GM12892 (cell line): ENCODE data around the gene IFIT3.
"Not testable (repeated sequence)": the region's sequence is repeated elsewhere in the genome, so short reads cannot be mapped to it uniquely, and the experiment has no call there.

Experiments used
- DNase-seq: peaks from one replicate; pipeline ENCODE4 v3.0.0; 2011; ENCODE audit not compliant: insufficient read length
- FAIRE-seq: peaks from 2 replicates; lab custom pipeline; 2011; peaks lifted over from hg19 to GRCh38; lab: Jason Lieb, UNC
- POLR2A ChIP-seq: IDR thresholded peaks from 2 replicates; pipeline ENCODE4 v1.6.1; 2011; ENCODE audit warnings: low read depth, low read length, control low read depth
- POLR2AphosphoS5 ChIP-seq: IDR thresholded peaks from 2 replicates; pipeline ENCODE4 v1.6.1; 2011; ENCODE audit warnings: low read depth, low read length, control low read depth
- TAF1 ChIP-seq: IDR thresholded peaks from 2 replicates; pipeline ENCODE4 v1.6.1; 2011; ENCODE audit warnings: low read depth, mild to moderate bottlenecking, control low read depth, low read length, borderline replicate concordance

The IFIT3 gene

DNA sequence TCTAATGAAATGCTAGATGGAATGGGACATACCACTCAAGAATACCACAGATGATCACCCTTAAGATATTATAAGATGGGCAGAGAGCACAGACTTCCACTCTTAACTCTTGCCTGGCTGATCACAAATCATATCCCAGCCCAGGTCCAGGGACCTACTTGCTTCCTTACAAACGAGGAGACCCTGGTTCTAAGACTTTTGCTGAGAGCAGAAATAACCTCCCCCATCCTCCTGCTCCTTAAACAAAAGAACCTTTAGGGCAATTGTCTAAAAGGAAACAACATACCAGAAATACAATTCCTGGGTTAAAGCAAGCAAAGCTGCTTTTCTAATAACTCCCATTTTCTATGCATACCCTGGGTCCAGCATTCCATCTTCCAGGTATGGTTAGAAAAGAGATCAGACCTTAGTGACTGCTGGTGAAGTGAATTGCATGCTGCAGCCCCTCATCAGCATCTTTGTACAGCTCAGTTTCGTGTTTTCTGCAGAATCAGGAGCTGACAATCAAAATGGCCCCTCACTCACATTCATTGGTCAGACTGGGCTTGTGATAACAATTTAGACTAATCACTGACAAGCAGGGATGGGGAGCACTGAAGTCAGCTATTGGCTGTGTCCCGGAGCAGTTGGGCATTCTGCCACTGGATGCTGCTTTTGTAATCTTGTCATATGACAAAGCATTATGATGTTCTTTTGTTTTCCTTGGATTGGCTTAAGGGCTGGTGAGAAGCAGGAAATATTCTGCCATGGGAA is 14.6 kb downstream of the IFIT3 start:
- DNase-seq (no peak), FAIRE-seq (no peak)
- TF ChIP-seq POLR2A (peak; percentile 43; the same call in 1 of the 2 replicates), TAF1 (no peak), POLR2AphosphoS5 (peak; percentile 30; the same call in 1 of the 2 replicates)

DNA sequence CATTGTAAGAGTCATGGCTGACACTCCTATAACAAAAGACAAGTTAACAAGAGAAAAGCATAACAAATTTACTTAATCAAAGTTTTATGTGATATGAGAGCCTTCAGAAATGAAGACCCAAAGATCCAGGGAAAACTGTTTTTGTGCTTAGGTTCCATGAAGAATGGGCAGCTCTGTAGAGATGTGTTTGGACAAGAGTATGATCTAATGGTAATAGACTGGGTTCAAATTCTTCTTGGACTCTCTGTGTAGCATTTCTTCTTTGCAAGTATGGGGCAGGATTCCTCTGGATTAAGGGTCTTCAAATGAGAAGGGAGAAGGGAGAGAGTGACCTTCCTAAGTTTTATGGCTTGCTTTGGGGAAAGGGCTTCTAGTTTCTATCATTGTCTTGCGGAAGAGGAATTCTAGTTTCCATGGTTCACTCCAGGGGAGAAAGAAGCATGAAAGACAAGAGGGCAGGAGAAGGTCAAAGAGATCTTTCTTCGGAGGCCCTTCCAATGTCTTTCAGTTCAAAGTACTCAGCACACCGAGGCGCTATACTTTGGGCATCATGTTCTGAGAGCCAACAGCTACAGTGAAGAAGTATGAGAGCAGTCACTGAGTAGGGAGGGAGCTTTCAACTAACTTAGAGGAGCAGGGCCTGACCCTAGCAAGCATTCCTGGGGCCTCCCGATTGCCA is 15.4 kb downstream of the IFIT3 start:
- no peak for FAIRE-seq
- DNase-seq = no peak
- no peak for TF ChIP-seq TAF1
- TF ChIP-seq POLR2AphosphoS5 = no peak
- TF ChIP-seq POLR2A = no peak

GRCh38 chr10:89344156-89344555 is 16.4 kb downstream of the IFIT3 start:
- no peak for TF ChIP-seq TAF1
- no peak for TF ChIP-seq POLR2AphosphoS5
- no peak for TF ChIP-seq POLR2A
- DNase-seq = no peak
- no peak for FAIRE-seq

GRCh38 chr10:89345367-89346000 is 17.7 kb downstream of the IFIT3 start:
- TF ChIP-seq TAF1 (no peak), POLR2A (no peak), POLR2AphosphoS5 (no peak)
- FAIRE-seq (no peak), DNase-seq (no peak)

DNA sequence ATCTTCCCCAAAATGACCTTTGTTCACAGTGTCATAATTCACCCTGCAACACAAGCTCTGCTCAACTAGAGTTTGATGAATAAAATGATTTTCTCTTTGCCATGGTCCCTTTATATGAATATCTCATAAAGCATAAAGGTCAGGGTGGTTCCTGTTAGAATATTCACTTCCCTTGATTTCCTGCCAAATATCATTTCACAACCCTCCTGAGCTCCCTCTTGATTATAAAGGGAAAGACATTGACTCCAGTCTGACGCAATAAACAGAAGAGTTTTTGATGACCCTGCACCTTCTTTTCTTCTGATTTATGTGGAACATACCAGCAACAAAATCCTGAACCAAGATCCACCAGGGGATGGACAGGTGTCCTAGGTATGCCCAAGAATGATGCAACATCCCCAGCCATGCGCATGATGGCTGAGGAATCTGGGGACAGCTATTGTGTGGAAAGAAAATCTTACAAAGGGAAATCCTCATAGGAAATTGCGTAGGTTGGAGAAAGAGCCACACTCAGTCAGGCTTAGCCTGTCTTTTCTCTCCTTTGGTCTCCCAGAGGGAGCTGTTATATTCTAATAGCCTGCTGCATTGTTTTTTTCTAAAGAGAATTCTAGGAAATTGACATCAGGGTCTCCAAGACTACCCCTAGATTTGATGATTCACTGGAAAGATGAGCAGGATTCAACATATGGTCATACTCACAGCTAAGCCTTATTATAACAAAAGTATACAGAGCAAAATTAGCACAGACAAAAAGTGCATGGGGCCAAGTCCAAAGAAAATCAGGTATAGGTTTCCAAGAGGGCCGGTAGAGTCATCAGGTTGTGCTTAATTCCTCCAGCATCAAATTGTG is 18.8 kb downstream of the IFIT3 start:
- no peak for DNase-seq

GRCh38 chr10:89347701-89348457 is 20.1 kb downstream of the IFIT3 start:
- TF ChIP-seq POLR2AphosphoS5 = no peak
- TF ChIP-seq TAF1 = no peak
- no peak for TF ChIP-seq POLR2A
- DNase-seq (no peak), FAIRE-seq (no peak)

More for the DNA sequence above, 18.8 kb downstream of the IFIT3 start:
- TF ChIP-seq POLR2AphosphoS5 (no peak), TAF1 (no peak), POLR2A (no peak)
- FAIRE-seq = no peak

DNA sequence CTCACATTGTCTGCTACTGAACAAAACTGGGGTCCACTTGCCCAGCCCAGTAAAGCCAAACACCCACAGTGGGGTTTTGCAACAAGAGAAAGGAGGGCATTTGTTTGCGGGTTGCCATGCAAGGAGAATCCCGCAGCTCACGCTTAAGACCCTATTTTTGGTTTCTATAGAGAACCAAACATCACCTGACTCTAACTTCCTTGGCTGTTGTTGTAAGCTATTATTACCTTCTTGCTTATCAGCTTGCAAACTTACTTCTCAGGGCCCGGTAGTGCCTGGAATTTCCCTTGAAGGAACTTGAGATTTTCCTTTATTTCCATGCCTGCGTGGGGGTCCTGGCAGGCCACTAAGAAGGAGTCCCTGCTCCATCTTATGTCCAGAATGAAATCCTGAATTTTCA is 20.7 kb downstream of the IFIT3 start:
- DNase-seq = no peak

GRCh38 chr10:89348975-89349374 is 21.2 kb downstream of the IFIT3 start:
- DNase-seq (no peak), FAIRE-seq (no peak)
- no peak for TF ChIP-seq TAF1
- no peak for TF ChIP-seq POLR2A
- no peak for TF ChIP-seq POLR2AphosphoS5

More for the DNA sequence above, 20.7 kb downstream of the IFIT3 start:
- TF ChIP-seq POLR2A (no peak), TAF1 (no peak), POLR2AphosphoS5 (no peak)
- FAIRE-seq = peak; percentile 5

DNA sequence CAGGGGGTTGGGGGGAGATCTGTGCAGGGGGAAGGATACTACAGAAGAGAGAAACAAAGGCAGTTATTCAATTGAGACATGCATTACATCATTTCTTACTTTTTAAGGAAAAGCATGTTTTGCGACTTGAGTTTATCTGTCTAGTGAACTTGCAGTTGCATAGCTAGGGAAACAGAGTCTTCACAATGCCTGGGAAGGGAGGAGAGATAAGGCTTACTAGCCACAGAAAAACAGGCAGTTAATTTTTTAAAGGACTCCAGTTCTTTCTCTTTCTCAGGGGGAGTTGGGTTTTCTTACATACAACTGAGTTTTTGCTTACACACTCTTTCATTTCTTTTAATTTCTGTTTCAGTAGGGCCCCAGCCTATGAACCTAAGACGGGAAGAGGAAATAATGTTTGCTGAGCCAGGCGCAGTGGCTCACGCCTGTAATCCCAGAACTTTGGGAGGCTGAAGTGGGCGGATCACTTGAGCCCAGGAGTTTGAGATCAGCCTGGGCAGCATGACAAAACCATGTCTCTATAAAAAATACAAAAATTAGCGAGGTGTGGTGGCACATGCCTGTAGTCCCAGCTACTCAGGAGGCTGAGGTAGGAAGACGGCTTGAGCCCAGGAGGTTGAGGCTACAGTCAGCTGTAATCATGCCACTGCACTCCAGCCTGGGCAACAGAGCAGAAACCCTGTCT is 23.0 kb downstream of the IFIT3 start:
- DNase-seq, FAIRE-seq: not testable (repeated sequence)

DNA sequence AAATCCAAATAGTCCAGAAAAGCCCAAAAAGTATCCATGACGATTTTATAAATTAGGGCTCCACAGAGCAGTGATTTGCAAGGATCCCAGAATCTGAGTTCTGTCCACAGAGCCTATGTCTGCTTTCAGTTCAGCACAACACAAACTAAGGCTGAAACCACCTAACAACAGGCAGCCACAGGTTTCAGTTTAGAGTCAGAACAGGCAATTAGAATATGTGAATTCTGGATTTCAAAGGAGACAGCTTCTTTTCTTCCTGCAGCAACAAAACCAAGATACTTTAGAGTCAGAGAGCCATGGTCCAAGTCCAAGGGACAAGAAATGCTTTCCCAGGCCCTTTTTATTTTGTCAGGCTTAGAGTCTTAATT is 23.6 kb downstream of the IFIT3 start:
- TF ChIP-seq TAF1 = no peak
- FAIRE-seq (peak; percentile 91), DNase-seq (no peak)
